Astrocyte (in vitro differentiated cells and primary cell): ENCODE measurements around the gene NCK2. TPM values are rescaled to one million over a fixed set of nuclear protein-coding genes. Genes with fewer than 3 reads are reported as not detected.
A peak's percentile ranks its signal among the peaks of the same experiment; 100 is the strongest.

Experiments
- DNase-seq: peaks from one replicate; pipeline ENCODE4 v3.0.0-alpha.2; 2010; ENCODE audit warnings: low read depth
- FAIRE-seq: peaks from 2 replicates; lab custom pipeline; 2011; peaks lifted over from hg19 to GRCh38; lab: Jason Lieb, UNC
- H2AFZ ChIP-seq: 2 replicates; pipeline ENCODE4 v1.6.0; 2012; ENCODE audit warnings: low read depth, low read length, inconsistent platforms
- H3K27ac ChIP-seq: 2 replicates; pipeline ENCODE4 v1.5.1; 2011; ENCODE audit warnings: low read depth, low read length, inconsistent platforms
- H3K27me3 ChIP-seq: 2 replicates; pipeline ENCODE4 v1.6.0; 2011; ENCODE audit warnings: low read length, inconsistent platforms; ENCODE audit not compliant: insufficient read depth
- H3K36me3 ChIP-seq: 2 replicates; pipeline ENCODE4 v1.5.1; 2011; ENCODE audit warnings: low read length, inconsistent platforms; ENCODE audit not compliant: insufficient read depth
- H3K4me1 ChIP-seq: 2 replicates; pipeline ENCODE4 v1.5.1; 2011; ENCODE audit warnings: low read length, inconsistent platforms; ENCODE audit not compliant: insufficient read depth
- H3K4me2 ChIP-seq: 2 replicates; pipeline ENCODE4 v1.6.0; 2012; ENCODE audit warnings: low read length, inconsistent platforms
- H3K4me3 ChIP-seq: 2 replicates; pipeline ENCODE4 v1.5.1; 2011; ENCODE audit warnings: low read depth, mild to moderate bottlenecking, low read length, inconsistent platforms; ENCODE audit not compliant: insufficient read depth
- H3K79me2 ChIP-seq: 2 replicates; pipeline ENCODE4 v1.6.0; 2012; ENCODE audit warnings: mild to moderate bottlenecking, low read length, inconsistent platforms; ENCODE audit not compliant: insufficient read depth
- H3K9ac ChIP-seq: 2 replicates; pipeline ENCODE4 v1.6.0; 2012; ENCODE audit warnings: mild to moderate bottlenecking, low read length, inconsistent platforms
- H3K9me3 ChIP-seq: 2 replicates; pipeline ENCODE4 v1.5.1; 2012; ENCODE audit warnings: low read depth, mild to moderate bottlenecking, low read length, inconsistent platforms; ENCODE audit not compliant: insufficient read depth
- H4K20me1 ChIP-seq: 2 replicates; pipeline ENCODE4 v1.6.0; 2012; ENCODE audit warnings: low read length, inconsistent platforms; ENCODE audit not compliant: insufficient read depth
- H3K27ac Mint-ChIP-seq: one replicate; pipeline ENCODE4 v1.8.0; 2021; ENCODE audit warnings: mild to moderate bottlenecking, mixed read lengths; ENCODE audit not compliant: unreplicated experiment
- H3K27me3 Mint-ChIP-seq: one replicate; pipeline ENCODE4 v1.8.0; 2021; ENCODE audit warnings: low read depth, mixed read lengths; ENCODE audit not compliant: unreplicated experiment
- H3K36me3 Mint-ChIP-seq: one replicate; pipeline ENCODE4 v1.8.0; 2021; ENCODE audit warnings: low read depth, mixed read lengths; ENCODE audit not compliant: unreplicated experiment
- H3K4me1 Mint-ChIP-seq: one replicate; pipeline ENCODE4 v1.8.0; 2021; ENCODE audit warnings: low read depth, mixed read lengths; ENCODE audit not compliant: unreplicated experiment
- H3K4me3 Mint-ChIP-seq: one replicate; pipeline ENCODE4 v1.8.0; 2021; ENCODE audit warnings: mild to moderate bottlenecking, moderate library complexity, mixed read lengths; ENCODE audit not compliant: unreplicated experiment
- H3K9me3 Mint-ChIP-seq: one replicate; pipeline ENCODE4 v1.8.0; 2021; ENCODE audit warnings: mild to moderate bottlenecking, mixed read lengths; ENCODE audit not compliant: unreplicated experiment
- CTCF ChIP-seq: IDR thresholded peaks from 2 replicates; pipeline ENCODE4 v1.5.1; 2011; ENCODE audit warnings: low read depth, mild to moderate bottlenecking, inconsistent platforms, low read length, moderate library complexity; ENCODE audit not compliant: insufficient read depth
- EZH2 ChIP-seq: IDR thresholded peaks from 2 replicates; pipeline ENCODE4 v1.6.1; 2012; ENCODE audit warnings: mild to moderate bottlenecking, low read length, inconsistent platforms; ENCODE audit not compliant: insufficient read depth
- total RNA-seq: library from RNA; stranded (reverse); gene quantifications from 2 replicates; pipeline ENCODE4 v1.2.1, GENCODE V29; 2021

NCK2 gene
- total RNA-seq, 1 donor from 2014 or later = 61.6 TPM

DNA sequence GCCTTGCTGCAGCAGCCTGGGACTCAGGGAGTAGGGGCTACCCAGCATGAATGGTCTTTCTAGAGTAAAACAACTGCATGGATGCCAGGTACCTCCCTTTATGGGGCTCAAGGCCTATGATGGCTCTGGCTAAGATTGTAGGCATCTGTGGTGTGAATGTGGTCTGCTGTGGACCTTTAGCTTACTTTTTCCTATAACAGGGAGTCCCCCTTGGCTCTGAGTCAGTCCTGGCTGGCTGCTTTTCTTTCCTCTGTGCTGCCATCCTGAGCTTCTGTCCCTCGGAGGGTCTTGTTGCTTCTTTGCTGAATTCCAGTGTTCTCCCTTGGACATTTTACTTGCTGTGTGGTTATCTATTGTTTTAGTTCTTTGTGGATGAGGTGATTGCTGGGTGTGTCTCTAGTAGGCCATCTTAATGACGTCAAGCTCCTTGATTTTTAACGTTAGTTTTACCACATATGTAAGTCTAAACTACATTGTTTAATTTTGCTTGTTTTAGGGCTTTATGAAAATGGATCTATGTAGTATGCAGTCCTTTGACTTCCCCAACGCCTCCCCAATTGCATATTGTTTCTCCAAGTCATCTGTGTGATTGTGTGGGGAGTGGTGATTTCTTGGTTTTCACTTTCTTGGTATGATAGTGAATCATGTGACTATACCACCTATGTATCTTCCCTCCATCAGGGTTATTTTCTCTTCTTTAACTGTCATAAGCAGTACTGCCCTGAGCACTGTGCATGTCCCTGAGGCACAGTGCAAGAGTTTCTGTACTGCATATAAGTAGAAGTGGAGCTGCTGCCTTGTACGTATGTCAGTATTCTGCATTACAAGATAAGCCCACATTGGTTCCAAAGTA is 92.4 kb downstream of the NCK2 start:
- Histone ChIP-seq H3K27ac (no peak overlapping the region), H3K36me3 (no peaks in the 10 kb centered on the region), H3K27me3 (no peaks in the 10 kb centered on the region), H3K4me3 (no peak overlapping the region), H3K9me3 (no peaks in the 10 kb centered on the region), H3K4me1 (peaks cover 4% of the 10 kb centered on the region), H4K20me1 (peaks cover 69% of the 10 kb centered on the region), H2AFZ (no peak overlapping the region), H3K79me2 (peaks cover 78% of the 10 kb centered on the region), H3K9ac (no peak overlapping the region), H3K4me2 (no peak overlapping the region)
- Mint-ChIP-seq H3K4me1 (peaks cover 10% of the 10 kb centered on the region), H3K27ac (no peak overlapping the region), H3K27me3 (no peaks in the 10 kb centered on the region), H3K4me3 (no peak overlapping the region), H3K9me3 (peaks cover 10% of the 10 kb centered on the region), H3K36me3 (peaks cover 8% of the 10 kb centered on the region)
- TF ChIP-seq CTCF (no peak), EZH2 (no peak)
- DNase-seq (no peak), FAIRE-seq (no peak)

DNA sequence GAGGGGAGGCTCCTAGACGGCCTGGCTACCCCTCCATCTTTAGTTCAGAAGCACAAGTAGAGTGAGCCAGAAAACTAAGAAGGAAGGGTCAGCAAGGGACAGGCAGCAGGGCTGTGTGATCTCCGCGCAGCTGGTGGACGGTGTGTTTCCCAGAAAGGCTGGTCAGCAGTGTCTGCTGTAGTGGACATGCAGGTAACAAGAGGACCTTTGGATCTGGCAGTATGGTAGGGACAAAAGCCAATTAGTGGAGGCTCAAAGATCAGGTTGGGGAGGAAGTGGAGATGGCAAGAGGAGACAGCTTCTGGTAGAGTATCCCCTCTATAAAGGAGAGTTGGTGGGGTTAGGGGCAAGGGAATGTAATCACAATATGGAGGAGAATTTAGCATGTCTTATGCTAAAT is 95.1 kb downstream of the NCK2 start:
- no peak overlapping the region for H3K4me3 Mint-ChIP-seq
- Histone ChIP-seq H3K4me3 (no peak overlapping the region), H3K4me1 (peaks cover 14% of the 10 kb centered on the region), H3K27me3 (no peaks in the 10 kb centered on the region), H3K9ac (no peak overlapping the region), H3K36me3 (no peaks in the 10 kb centered on the region), H3K9me3 (no peaks in the 10 kb centered on the region), H3K79me2 (peaks cover 69% of the 10 kb centered on the region), H4K20me1 (peaks cover 68% of the 10 kb centered on the region), H3K27ac (no peak overlapping the region), H3K4me2 (no peak overlapping the region), H2AFZ (no peak overlapping the region)
- peaks cover 10% of the 10 kb centered on the region for H3K9me3 Mint-ChIP-seq
- DNase-seq (no peak), FAIRE-seq (no peak)
- H3K27ac Mint-ChIP-seq = peak overlapping the region; percentile 22
- H3K27me3 Mint-ChIP-seq = no peaks in the 10 kb centered on the region
- TF ChIP-seq EZH2 = no peak
- TF ChIP-seq CTCF = no peak
- H3K4me1 Mint-ChIP-seq = peaks cover 28% of the 10 kb centered on the region
- peaks cover 6% of the 10 kb centered on the region for H3K36me3 Mint-ChIP-seq

GRCh38 chr2:105840933-105841332 is 96.2 kb downstream of the NCK2 start:
- peaks cover 4% of the 10 kb centered on the region for H3K36me3 Mint-ChIP-seq
- Histone ChIP-seq H3K4me1 (peaks cover 14% of the 10 kb centered on the region), H3K27me3 (no peaks in the 10 kb centered on the region), H3K9ac (no peak overlapping the region), H3K4me3 (no peak overlapping the region), H3K79me2 (peaks cover 64% of the 10 kb centered on the region), H3K4me2 (no peak overlapping the region), H3K27ac (no peak overlapping the region), H3K9me3 (no peaks in the 10 kb centered on the region), H4K20me1 (peaks cover 67% of the 10 kb centered on the region), H2AFZ (no peak overlapping the region), H3K36me3 (no peaks in the 10 kb centered on the region)
- DNase-seq = no peak
- peaks cover 36% of the 10 kb centered on the region for H3K4me1 Mint-ChIP-seq
- H3K4me3 Mint-ChIP-seq = no peak overlapping the region
- H3K27ac Mint-ChIP-seq = no peak overlapping the region
- no peaks in the 10 kb centered on the region for H3K27me3 Mint-ChIP-seq
- no peak for FAIRE-seq
- no peak for TF ChIP-seq CTCF
- TF ChIP-seq EZH2 = no peak
- peaks cover 3% of the 10 kb centered on the region for H3K9me3 Mint-ChIP-seq
